ENCODE measurements around the gene GM2A.
"Not testable (repeated sequence)": the region's sequence is repeated elsewhere in the genome, so short reads cannot be mapped to it uniquely, and the experiment has no call there.

GM2A gene

DNA sequence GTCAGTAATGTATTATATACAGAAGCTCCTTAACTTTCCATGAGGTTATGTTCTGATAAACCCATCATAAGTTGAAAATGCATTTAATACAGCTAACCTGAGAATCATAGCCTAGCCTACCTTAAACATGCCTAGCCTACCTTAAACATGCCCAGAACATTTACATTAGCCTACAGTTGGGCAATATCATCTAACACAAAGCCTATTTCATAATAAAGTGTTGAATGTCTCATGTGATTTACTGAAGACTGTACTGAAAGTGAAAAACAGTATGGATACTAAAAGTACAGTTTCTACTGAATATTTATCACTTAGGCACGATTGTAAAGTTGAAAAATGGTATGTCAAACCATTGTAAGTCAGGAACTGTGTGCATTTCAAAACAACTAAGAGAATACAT is 1.6 kb downstream of the GM2A start:
- no peak for DNase-seq (ENCODE audit: low spot score)

- not testable (repeated sequence) for DNase-seq (ENCODE audit: low spot score)
Observed at GRCh38 chr5:151254990-151255389, 2.0 kb downstream of the GM2A start.

DNA sequence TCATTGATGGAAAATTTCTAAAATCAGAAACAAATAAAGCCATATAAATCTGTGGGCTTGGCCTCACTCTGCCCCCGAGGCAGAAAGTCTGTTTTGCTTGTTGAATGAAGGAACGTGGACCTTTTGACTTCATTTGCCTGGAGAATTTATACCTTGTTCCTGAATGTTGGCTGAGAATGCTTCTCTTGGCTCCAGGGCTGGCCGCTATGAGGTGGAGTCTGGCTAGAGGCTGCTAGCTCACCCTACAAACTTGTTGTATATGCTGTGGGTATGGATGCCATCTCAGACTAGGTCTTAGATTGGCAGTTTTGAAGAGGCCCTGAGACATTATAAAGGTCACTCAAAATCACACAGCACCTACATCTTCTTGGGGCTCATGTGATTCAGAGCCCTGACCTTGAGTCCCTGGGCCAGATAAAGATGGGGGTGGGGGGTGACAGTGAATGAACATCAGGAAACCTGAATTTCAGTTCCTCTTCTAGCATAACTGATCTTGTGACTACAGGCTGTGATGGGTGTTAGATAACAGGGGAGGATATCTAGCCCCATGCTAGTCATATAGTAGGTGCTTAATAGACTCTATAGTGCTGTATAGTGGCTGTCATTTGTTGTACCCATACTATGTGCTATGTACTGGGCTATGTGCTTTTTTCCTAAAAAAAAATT is 2.8 kb downstream of the GM2A start:
- no peak for DNase-seq (ENCODE audit: low spot score)

- DNase-seq (ENCODE audit: low spot score), result no peak
Observed at GRCh38 chr5:151257731-151258181, 4.8 kb downstream of the GM2A start.

DNA sequence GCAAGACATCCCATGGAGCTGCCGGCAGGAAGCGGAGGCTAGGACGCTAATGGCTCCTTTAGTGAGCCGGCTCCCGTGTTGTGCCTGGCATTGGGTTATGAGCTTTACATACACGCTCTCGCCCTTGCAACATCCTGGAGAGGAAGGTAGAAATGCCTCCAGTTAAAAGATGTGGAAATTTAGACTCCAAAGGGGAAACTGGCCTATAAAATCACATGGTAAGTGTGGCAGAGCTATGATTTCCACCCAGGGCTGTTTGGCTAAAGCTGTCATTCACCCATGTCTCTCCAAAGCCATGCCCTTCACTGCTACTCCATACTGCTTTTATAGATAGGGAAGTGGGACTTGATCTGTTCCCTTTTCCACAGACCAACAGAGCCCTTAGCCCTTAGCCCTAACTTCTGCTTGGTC is 5.2 kb downstream of the GM2A start:
- no peak for DNase-seq (ENCODE audit: low spot score)

DNA sequence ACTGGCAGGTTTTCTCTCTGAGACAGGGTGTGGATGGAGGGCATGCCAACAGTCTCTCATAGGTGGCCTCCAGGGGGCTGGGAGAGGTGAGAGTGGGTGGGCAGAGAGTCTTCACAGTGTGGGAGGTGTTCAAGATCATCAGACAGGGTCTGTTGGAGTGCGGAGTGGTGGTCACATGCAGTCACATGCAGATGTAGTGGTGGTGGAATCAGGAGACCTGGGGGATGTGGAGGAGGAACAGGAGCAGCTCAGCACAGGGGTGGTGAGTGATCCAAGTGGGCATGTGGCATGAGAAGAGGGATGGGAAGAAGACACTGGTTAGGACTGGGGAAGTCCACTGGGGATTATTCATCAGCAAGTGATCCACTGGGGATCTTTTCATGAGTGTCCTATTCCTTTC is 5.8 kb downstream of the GM2A start:
- no peak for DNase-seq (ENCODE audit: low spot score)

- DNase-seq (ENCODE audit: low spot score), result no peak
Observed at GRCh38 chr5:151259931-151260330, 6.9 kb downstream of the GM2A start.

DNA sequence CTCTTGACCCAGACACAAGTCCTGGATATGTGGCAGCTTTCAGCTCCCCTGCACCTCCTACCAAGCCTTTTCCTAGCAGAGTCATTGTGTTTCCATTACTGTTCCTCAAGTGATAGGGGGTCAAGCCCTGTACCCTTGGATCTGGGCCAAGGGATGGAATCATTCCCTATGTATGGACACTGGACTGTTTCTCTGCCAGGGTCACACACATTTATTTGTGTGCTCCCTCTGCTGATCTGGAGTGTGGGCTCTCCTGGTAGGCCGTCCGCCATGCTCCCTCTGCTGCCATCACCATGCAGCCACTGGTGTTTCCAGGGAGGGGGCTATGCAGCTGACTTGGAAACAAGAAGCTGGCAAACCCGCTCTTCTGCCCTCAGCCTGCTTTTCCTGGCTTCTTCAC is 9.5 kb downstream of the GM2A start:
- no peak for DNase-seq (ENCODE audit: low spot score)

DNA sequence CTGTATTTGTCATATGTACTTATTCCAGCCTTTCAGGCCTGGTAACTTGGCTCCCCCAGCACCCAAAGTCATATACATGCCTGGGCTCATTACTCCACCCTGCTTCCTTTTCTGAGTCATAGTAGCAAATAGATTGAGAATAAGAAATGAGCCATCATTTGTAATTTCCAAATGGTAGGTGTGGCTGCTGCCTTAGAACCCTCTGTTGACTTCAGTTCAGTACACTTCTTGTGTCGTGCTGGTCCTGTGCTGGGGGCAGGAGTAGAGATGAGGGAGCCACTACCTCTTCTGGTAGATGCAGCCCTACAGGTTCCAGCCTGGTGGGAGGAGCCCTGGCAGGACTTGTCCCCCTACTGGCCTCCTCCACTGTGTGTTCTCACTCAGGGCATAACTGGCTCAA is 11.1 kb downstream of the GM2A start:
- DNase-seq (ENCODE audit: low spot score), result no peak

DNA sequence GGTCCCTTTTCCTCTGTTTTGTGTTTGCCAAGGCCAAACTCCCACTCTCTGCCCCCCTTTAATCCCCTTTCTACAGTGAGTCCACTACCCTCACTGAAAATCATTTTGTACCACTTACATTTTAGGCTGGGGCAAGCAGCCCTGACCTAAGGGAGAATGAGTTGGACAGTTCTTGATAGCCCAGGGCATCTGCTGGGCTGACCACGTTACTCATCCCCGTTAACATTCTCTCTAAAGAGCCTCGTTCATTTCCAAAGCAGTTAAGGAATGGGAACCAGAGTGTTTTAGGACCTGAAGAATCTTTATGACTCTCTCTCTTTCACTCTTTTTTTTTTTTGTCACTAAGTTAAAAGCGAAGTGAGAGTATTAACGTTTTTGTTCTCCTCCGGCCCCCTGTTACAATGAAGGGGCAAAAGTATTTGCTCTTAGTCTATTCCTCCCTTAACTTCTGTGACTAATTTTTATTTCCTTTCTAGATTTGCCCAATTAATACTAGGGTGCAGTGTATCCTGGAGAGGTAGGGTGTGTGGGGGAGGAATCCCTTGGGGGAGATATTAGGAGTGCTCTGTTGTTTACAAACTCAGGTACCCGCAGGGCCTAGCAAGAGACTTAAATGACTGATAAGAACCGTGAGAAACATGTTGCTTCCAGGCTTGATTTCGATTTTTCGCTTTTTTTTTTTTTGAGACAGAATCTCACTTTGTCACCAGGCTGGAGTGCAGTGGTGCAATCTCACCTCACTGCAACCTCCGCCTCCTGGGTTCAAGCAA is 14.7 kb downstream of the GM2A start:
- DNase-seq (ENCODE audit: low spot score), result no peak

DNA sequence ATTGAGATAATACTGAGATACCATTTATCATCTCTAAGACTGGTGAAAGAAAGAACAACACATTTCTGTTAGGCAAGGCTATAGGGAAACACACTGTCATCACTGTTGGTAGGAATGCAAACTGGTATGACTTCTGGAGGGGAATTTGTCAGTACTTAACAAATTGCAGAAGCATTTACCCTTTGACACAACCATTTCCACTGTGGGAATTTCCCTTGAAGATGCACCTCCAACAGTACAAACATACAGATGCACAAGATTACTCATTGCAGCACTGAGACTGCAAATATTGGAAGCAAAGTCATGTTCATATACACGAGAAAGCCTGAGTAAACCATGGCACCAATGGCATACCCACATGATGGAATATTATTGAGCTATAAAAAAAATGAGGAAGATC is 17.6 kb downstream of the GM2A start:
- no peak for DNase-seq (ENCODE audit: low spot score)

DNA sequence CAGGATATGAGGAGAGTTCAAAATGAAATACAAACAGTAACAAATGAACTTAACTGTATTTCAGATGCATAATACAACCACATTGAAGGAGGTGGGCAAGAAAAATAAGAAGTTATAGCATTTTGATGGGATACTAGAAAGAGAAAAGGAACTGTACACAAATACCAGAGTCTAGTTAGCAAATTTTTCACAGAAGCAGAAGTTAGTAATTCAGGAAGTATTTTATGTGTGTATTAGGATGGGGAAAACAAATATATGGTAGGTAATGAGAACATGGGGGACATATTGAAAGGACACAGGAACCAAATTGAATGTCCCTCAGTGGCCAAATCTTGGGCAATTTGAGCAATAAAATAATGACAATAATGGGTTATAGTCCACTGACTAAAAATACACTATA is 18.4 kb downstream of the GM2A start:
- no peak for DNase-seq (ENCODE audit: low spot score)

DNA sequence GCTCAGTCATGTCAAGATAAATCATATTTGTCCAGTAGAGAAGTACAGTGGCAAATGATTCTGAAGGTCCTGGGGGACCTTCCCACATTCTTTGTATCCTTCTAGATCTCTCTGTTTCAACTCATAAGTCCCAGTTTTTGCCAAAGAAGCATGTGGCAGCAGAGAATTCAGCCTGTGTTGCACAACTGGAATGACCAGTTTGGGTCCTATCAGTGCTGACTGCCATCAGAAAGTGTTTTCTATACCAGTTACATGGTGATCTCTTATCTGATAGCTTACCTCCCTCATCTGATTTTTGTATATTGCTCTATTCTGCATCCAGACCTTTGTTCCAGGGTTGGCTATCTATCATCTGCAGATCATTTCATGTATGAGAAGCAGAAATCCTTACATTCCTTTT is 21.7 kb downstream of the GM2A start:
- no peak for DNase-seq (ENCODE audit: low spot score)

GRCh38 chr5:151275803-151276202 is 22.8 kb downstream of the GM2A start:
- DNase-seq (ENCODE audit: low spot score), result no peak

DNA sequence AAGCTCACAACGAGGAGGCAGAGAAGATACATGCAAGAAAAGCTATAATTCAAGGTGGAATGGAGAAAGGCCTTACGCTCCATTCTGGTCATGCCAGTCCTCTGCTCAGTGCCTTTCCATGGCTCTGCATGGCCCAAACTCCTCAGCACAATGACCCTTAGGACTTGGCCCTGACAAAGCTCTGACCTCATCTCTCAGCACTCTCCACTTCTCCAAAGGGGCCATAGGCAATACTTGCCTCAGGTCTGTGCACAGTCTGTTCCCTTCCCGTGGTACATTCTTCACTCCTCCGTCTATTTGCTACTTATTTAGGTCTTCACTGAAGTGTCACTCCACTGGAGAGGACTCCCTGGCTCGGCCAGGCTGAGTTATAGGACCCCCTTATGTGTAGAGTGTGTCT is 25.9 kb downstream of the GM2A start:
- no peak for DNase-seq (ENCODE audit: low spot score)

GRCh38 chr5:151280443-151280842 is 27.5 kb downstream of the GM2A start:
- no peak for DNase-seq (ENCODE audit: low spot score)

- DNase-seq (ENCODE audit: low spot score), result no peak
Observed at GRCh38 chr5:151281001-151281639, 28.1 kb downstream of the GM2A start.

GRCh38 chr5:151283120-151283825 is 30.3 kb downstream of the GM2A start:
- no peak for DNase-seq (ENCODE audit: low spot score)

DNA sequence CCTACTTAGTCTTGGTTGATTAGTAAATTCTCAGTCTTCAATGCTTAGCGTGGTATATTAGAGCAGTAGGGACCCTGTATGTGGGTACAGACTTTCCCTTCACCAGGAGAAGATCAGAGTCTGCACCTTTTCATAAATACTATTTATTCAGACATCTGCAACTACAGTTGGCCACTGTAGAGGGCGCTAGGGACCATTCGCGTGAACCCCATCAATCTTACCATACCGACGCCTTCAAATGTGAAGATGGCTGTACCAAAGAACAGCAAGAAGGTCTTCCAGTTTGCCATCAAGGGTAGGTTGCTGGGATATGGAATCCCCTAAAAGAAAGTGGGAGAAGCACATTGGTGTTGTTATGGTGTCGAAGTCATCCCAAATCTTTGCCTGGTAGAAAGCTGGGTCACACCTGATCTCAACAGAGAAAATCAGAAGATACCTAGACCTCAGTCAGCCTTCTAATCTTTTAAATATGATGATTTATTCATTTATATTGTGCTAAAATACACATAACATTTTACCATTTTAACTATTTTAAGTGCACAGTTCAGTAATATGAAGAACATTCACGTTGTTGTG is 31.5 kb downstream of the GM2A start:
- DNase-seq (ENCODE audit: low spot score), result no peak

- DNase-seq (ENCODE audit: low spot score), result no peak
Observed at GRCh38 chr5:151285683-151286082, 32.7 kb downstream of the GM2A start.

DNA sequence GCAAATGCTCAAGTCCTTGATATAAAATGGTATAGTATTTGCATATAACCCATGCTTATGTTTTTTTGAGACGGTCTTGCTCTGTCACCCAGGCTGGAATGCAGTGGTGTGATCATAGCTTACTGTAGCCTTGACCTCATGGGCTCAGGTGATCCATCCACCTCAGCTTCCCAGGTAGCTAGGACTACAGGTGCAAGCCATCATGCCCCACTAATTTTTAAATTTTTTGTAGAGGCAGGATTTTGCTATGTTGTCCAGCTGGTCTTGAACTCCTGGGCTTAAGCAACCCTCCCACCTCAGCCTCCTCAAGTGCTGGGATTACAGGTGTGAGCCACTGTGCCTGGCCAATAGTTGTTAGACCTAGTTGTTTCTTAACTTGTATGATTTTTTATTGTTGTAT is 33.3 kb downstream of the GM2A start:
- no peak for DNase-seq (ENCODE audit: low spot score)

GRCh38 chr5:151288180-151288579 is 35.2 kb downstream of the GM2A start:
- DNase-seq (ENCODE audit: low spot score), result no peak
